ENCODE data around the gene PRPF39. TPM values are rescaled to one million over a fixed set of nuclear protein-coding genes. Genes with fewer than 3 reads are reported as not detected.

Gene PRPF39
- total RNA-seq, 6 donors from 2014 or later, result 18.8 to 38.1 (median 26.9) TPM

DNA sequence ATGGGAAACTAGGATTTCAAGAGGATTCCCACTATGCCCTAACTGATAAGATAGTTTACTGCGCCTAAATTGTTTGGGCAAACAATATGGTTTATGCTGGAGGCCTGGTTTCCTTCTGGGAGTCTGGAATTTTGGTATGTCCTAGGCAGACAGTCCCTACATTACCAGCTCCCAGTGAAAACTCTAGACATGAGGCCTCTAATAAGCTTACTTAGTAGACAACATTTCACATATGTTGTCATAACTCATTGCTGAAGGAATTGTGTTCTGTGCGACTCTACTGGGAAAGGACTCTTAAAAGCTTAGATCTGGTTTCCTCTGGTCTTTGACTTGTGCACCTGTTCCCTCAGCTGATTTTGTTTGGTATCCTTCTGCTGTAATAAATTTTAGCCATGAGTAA, 18.0 kb upstream of the PRPF39 start:
- Histone ChIP-seq H3K9me3 (no peaks in the 10 kb centered on the region), H3K27me3 (no peaks in the 10 kb centered on the region), H3K27ac (no peak overlapping the region), H3K4me1 (no peaks in the 10 kb centered on the region), H3K4me3 (no peak overlapping the region), H3K36me3 (peaks cover 0 to 19% (median 0%) of the 10 kb centered on the region in 4 donors)
- WGBS, 2 donors, result 92 to 94% methylated on average over 2 of the region's 2 CpGs
- DNase-seq (no peak), ATAC-seq (ENCODE audit: low FRiP score in 2 of 2) (no peak)
- TF ChIP-seq POLR2AphosphoS5 (IDR thresholded peaks at IDR 0.05) (no peak), POLR2A (IDR thresholded peaks at IDR 0.05) (no peak), EP300 (IDR thresholded peaks at IDR 0.05) (no peak)
- TF ChIP-seq, protein P1, sequence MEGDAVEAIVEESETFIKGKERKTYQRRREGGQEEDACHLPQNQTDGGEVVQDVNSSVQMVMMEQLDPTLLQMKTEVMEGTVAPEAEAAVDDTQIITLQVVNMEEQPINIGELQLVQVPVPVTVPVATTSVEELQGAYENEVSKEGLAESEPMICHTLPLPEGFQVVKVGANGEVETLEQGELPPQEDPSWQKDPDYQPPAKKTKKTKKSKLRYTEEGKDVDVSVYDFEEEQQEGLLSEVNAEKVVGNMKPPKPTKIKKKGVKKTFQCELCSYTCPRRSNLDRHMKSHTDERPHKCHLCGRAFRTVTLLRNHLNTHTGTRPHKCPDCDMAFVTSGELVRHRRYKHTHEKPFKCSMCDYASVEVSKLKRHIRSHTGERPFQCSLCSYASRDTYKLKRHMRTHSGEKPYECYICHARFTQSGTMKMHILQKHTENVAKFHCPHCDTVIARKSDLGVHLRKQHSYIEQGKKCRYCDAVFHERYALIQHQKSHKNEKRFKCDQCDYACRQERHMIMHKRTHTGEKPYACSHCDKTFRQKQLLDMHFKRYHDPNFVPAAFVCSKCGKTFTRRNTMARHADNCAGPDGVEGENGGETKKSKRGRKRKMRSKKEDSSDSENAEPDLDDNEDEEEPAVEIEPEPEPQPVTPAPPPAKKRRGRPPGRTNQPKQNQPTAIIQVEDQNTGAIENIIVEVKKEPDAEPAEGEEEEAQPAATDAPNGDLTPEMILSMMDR (IDR thresholded peaks at IDR 0.05), result no peak

DNA sequence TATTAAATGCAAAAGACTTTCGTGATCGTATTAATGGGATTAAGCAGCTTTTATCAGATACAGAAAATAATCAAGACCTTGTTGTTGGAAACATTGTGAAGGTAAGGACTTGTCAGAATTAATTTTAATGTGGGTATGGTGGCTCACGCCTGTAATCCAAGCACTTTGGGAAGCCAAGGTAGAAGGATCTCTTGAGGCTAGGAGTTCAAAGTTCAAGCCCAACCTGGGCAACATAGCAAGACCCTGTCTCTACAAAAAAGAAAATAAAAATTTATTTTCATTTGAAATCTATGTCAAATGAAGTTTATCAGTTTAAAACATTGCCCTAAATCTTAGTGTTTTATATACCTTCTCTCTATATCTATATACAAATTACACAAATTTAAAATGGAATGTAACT, 17.2 kb upstream of the PRPF39 start:
- 93 to 96% methylated on average over 3 of the region's 3 CpGs for WGBS, 2 donors
- H3K9me3 ChIP-seq, result no peaks in the 10 kb centered on the region
- H3K27ac ChIP-seq, result no peak overlapping the region
- no peaks in the 10 kb centered on the region for H3K27me3 ChIP-seq
- H3K36me3 ChIP-seq, result peaks cover 0 to 24% (median 0%) of the 10 kb centered on the region in 4 donors
- ATAC-seq (ENCODE audit: low FRiP score in 2 of 2) (no peak), DNase-seq (no peak)
- H3K4me3 ChIP-seq, result no peak overlapping the region
- TF ChIP-seq POLR2A (IDR thresholded peaks at IDR 0.05) (no peak), EP300 (IDR thresholded peaks at IDR 0.05) (no peak), POLR2AphosphoS5 (IDR thresholded peaks at IDR 0.05) (no peak)
- TF ChIP-seq, protein P1 (IDR thresholded peaks at IDR 0.05), result no peak
- no peaks in the 10 kb centered on the region for H3K4me1 ChIP-seq

- ATAC-seq (ENCODE audit: low FRiP score in 2 of 2), result no peak
- no peaks in the 10 kb centered on the region for H3K9me3 ChIP-seq
- H3K4me1 ChIP-seq, result no peaks in the 10 kb centered on the region
- no peaks in the 10 kb centered on the region for H3K27me3 ChIP-seq
- no peak overlapping the region for H3K4me3 ChIP-seq
- WGBS, 2 donors, result 92 to 95% methylated on average over 3 of the region's 3 CpGs
- TF ChIP-seq POLR2A (IDR thresholded peaks at IDR 0.05) (no peak), EP300 (IDR thresholded peaks at IDR 0.05) (no peak), POLR2AphosphoS5 (IDR thresholded peaks at IDR 0.05) (no peak)
- TF ChIP-seq, protein P1 (IDR thresholded peaks at IDR 0.05), result no peak
- no peak overlapping the region for H3K27ac ChIP-seq
- DNase-seq, result no peak
- peaks cover 0 to 26% (median 0%) of the 10 kb centered on the region in 4 donors for H3K36me3 ChIP-seq
Observed at GRCh38 chr14:45068396-45068795, 15.5 kb upstream of the PRPF39 start.

DNA sequence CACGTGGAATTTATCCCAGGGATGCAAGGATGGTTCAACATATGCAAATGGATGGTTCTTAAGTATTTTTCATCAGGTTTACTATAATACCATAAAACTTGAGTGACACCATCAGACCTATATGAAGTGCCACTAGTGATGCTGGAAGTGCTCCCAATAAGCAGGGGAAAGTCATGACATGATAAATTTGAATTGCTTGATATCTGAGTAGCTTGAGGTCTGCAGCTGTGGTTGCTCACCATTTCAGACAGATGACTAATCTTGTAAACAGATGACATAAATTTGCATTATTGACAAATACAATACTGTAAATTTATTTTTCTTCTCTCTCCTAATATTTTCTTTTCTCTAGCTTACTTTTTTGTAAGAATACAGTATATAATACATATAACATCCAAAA, 13.7 kb upstream of the PRPF39 start:
- H3K4me3 ChIP-seq, result no peak overlapping the region
- no peaks in the 10 kb centered on the region for H3K9me3 ChIP-seq
- peaks cover 0 to 32% (median 0%) of the 10 kb centered on the region in 4 donors for H3K36me3 ChIP-seq
- H3K27ac ChIP-seq, result no peak overlapping the region
- TF ChIP-seq, protein P1 (IDR thresholded peaks at IDR 0.05), result no peak
- no peak for TF ChIP-seq EP300 (IDR thresholded peaks at IDR 0.05)
- TF ChIP-seq POLR2A (IDR thresholded peaks at IDR 0.05), result no peak
- no peak for TF ChIP-seq POLR2AphosphoS5 (IDR thresholded peaks at IDR 0.05)
- 94 to 100% methylated on average over 1 of the region's 1 CpG for WGBS, 2 donors
- no peaks in the 10 kb centered on the region for H3K27me3 ChIP-seq
- DNase-seq (no peak), ATAC-seq (ENCODE audit: low FRiP score in 2 of 2) (no peak)
- no peaks in the 10 kb centered on the region for H3K4me1 ChIP-seq

DNA sequence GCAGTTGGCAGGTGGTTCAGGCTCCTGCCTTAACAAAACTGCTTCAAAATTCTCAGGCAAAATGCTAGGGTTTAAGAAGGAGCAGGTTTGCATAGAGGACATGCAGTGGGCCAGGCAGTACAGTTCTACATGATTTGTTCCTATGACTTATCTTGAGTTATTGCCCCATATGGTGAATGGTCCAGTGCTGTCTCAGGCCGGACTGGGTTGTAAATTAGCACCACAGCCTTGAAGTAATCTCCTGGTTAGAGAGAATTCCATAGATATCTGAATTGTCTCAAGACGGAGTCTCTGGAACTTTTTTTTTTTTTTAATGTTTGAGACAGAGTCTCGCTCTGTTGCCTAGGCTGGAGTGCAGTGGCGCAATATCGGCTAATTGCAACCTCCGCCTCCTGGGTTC, 11.8 kb upstream of the PRPF39 start:
- Histone ChIP-seq H3K4me1 (no peaks in the 10 kb centered on the region), H3K9me3 (no peaks in the 10 kb centered on the region), H3K4me3 (no peak overlapping the region), H3K27me3 (no peaks in the 10 kb centered on the region), H3K36me3 (peaks cover 0 to 32% (median 0%) of the 10 kb centered on the region in 4 donors), H3K27ac (no peak overlapping the region)
- ATAC-seq (ENCODE audit: low FRiP score in 2 of 2), result no peak
- 92 to 99% methylated on average over 6 of the region's 6 CpGs for WGBS, 2 donors
- TF ChIP-seq, protein P1 (IDR thresholded peaks at IDR 0.05), result no peak
- TF ChIP-seq POLR2A (IDR thresholded peaks at IDR 0.05), result no peak
- TF ChIP-seq EP300 (IDR thresholded peaks at IDR 0.05), result no peak
- no peak for TF ChIP-seq POLR2AphosphoS5 (IDR thresholded peaks at IDR 0.05)
- no peak for DNase-seq

Data from upper lobe of left lung (tissue), 6 donors.